ENCODE results near the gene MARCHF5. TPM values are rescaled to one million over a fixed set of nuclear protein-coding genes. Genes with fewer than 3 reads are reported as not detected.
A peak's percentile ranks its signal among the peaks of the same experiment; 100 is the strongest.
"Not testable (repeated sequence)": the region's sequence is repeated elsewhere in the genome, so short reads cannot be mapped to it uniquely, and the experiment has no call there.

Gene MARCHF5
- total RNA-seq, 6 experiments from 2014 or later = 36.2 to 48.2 (median 41.2) TPM

DNA sequence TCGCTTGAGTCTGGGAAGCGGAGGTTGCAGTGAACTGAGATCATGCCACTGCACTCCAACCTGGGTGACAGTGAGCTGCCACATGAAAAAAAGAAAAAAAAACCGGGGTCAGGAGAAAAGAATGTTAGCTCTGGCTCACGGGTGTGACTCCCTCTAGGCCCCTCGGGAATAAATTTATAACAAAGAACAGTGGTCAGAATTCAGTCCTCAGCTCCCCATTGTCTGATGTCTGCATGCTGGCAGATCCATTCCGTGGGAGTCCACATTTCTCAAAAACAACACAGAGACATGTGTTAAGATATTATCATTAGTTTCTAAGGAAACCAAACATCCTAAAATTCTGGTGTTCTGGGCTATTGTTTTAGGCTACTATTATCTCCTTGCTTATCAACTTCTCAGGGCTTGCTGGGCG, 90.6 kb downstream of the MARCHF5 start:
- TF ChIP-seq, protein P1, sequence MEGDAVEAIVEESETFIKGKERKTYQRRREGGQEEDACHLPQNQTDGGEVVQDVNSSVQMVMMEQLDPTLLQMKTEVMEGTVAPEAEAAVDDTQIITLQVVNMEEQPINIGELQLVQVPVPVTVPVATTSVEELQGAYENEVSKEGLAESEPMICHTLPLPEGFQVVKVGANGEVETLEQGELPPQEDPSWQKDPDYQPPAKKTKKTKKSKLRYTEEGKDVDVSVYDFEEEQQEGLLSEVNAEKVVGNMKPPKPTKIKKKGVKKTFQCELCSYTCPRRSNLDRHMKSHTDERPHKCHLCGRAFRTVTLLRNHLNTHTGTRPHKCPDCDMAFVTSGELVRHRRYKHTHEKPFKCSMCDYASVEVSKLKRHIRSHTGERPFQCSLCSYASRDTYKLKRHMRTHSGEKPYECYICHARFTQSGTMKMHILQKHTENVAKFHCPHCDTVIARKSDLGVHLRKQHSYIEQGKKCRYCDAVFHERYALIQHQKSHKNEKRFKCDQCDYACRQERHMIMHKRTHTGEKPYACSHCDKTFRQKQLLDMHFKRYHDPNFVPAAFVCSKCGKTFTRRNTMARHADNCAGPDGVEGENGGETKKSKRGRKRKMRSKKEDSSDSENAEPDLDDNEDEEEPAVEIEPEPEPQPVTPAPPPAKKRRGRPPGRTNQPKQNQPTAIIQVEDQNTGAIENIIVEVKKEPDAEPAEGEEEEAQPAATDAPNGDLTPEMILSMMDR (IDR thresholded peaks at IDR 0.05) = no peak
- H3K9me3 Mint-ChIP-seq = no peaks in the 10 kb centered on the region
- H3K27ac Mint-ChIP-seq = no peak overlapping the region
- no peaks in the 10 kb centered on the region for H3K36me3 Mint-ChIP-seq (ENCODE audit: low read depth)
- H3K4me3 Mint-ChIP-seq = no peak overlapping the region
- H3K27me3 Mint-ChIP-seq (ENCODE audit: insufficient read depth) = peaks cover 19% of the 10 kb centered on the region
- no peaks in the 10 kb centered on the region for H3K4me1 Mint-ChIP-seq (ENCODE audit: low read depth)
- DNase-seq = no peak

DNA sequence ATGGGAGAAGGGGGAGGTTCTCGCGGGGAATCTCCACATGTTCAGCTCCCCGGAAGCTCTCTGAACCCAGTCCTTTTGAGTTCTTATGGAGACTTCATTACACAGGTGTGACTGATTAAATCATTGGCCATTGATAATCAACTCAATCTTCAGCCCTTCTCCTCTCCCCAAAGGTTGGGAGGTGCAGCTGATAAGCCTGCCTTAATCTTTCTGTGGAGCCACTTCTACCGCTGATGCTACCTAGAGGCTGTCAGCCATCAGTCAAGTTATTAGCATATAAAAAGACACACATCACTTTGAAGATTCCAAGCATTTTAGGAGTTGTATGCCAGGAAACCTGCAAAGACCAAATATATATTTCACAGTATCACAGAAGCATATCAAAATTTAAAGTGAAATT, 91.7 kb downstream of the MARCHF5 start:
- Mint-ChIP-seq H3K36me3 (ENCODE audit: low read depth) (no peaks in the 10 kb centered on the region), H3K9me3 (no peaks in the 10 kb centered on the region), H3K4me1 (ENCODE audit: low read depth) (no peaks in the 10 kb centered on the region), H3K27me3 (ENCODE audit: insufficient read depth) (peaks cover 19% of the 10 kb centered on the region), H3K4me3 (no peak overlapping the region), H3K27ac (no peak overlapping the region)
- TF ChIP-seq, protein P1 (IDR thresholded peaks at IDR 0.05) = no peak
- no peak for DNase-seq

DNA sequence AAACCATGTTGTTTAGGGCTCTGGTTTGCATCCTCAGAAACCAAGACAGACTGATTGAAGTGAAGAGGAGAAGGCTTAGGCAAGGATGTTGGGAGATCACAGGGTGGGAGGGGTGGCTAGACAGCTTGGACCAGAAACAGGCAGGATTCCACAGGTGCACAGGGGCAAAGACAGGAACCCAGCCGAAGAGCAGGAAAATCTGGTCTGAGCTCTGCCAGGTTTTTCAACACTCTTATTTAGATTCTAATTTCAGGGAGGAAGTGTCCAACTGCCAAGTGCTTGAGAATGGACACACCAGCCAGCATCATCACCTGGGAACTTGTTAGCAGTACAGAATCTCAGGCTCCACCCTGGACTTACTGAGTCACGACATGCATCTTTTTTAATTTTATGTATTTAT, 93.8 kb downstream of the MARCHF5 start:
- H3K27me3 Mint-ChIP-seq (ENCODE audit: insufficient read depth) = peaks cover 5% of the 10 kb centered on the region
- H3K36me3 Mint-ChIP-seq (ENCODE audit: low read depth) = no peaks in the 10 kb centered on the region
- no peaks in the 10 kb centered on the region for H3K4me1 Mint-ChIP-seq (ENCODE audit: low read depth)
- no peak for DNase-seq
- no peak overlapping the region for H3K27ac Mint-ChIP-seq
- no peaks in the 10 kb centered on the region for H3K9me3 Mint-ChIP-seq
- TF ChIP-seq, protein P1 (IDR thresholded peaks at IDR 0.05) = no peak
- no peak overlapping the region for H3K4me3 Mint-ChIP-seq

DNA sequence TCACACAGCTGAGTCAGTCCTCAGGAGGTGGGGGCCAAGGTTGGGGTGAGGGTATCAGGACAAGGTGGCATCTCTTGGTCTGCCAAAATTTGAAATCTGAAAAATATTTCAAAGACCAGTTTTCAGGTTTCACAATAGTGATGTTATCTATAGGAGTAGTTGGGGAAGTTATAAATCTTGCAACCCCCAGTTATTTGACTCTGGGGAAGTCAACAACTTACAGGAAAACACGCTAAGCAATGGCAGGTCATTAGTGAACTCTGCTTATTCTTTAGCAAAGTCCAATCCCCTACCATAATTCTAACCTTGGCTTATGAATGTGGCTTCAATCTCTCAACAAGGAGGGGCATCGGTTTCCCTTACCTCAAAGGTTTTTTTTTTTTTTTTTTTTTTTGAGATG, 94.9 kb downstream of the MARCHF5 start:
- Mint-ChIP-seq H3K27ac (no peak overlapping the region), H3K4me3 (no peak overlapping the region), H3K36me3 (ENCODE audit: low read depth) (no peaks in the 10 kb centered on the region), H3K27me3 (ENCODE audit: insufficient read depth) (peaks cover 7% of the 10 kb centered on the region), H3K9me3 (no peaks in the 10 kb centered on the region), H3K4me1 (ENCODE audit: low read depth) (no peaks in the 10 kb centered on the region)
- TF ChIP-seq, protein P1 (IDR thresholded peaks at IDR 0.05) = no peak
- no peak for DNase-seq

DNA sequence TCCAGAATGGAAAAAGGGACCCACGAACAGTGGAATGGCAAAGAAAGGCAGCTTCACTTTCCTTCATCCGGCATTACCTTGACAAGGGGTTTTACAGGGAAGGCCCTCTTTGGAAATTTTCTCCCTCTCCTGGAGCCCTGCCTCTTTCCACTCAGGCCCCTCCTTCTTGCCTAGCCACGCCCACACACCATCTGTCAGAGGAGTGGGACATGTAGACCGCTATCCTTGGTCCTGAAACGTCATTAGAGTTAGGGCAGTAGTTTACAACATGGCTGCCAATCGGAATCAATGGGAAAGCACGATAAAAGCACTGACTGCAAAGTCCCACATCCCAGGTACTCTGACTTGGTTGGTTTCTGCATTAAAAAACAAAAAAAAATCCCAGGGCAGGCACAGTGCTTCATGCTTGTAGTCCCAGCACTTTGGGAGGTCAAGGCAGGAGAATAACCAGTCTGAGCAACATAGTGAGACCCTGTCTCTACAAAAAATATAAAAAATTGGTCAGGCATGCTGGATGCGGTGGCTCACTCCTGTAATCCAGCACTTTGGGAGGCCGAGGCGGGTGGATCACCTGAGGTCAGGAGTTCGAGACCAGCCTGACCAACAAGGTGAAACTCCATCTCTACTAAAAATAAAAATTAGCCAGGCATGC, 96.4 kb downstream of the MARCHF5 start:
- TF ChIP-seq, protein P1 (IDR thresholded peaks at IDR 0.05) = no peak
- Mint-ChIP-seq H3K9me3 (no peaks in the 10 kb centered on the region), H3K36me3 (ENCODE audit: low read depth) (no peaks in the 10 kb centered on the region), H3K27me3 (ENCODE audit: insufficient read depth) (peaks cover 4% of the 10 kb centered on the region), H3K27ac (no peak overlapping the region), H3K4me3 (no peak overlapping the region), H3K4me1 (ENCODE audit: low read depth) (no peaks in the 10 kb centered on the region)
- peak; percentile 18 for DNase-seq

DNA sequence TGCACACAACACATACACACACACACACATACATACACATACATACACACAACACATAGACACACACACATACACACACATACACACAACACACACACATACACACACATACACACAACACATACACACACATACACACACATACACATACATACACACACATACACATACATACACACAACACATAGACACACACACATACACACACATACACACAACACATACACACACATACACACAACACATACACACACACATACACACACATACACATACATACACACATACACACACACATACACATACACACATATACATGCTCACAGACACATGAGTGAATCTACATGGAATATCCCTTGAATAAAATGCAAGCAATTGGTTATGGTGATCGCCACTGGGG, 102.2 kb downstream of the MARCHF5 start:
- H3K27ac Mint-ChIP-seq; H3K4me1 Mint-ChIP-seq (ENCODE audit: low read depth); H3K27me3 Mint-ChIP-seq (ENCODE audit: insufficient read depth); H3K9me3 Mint-ChIP-seq; DNase-seq; H3K36me3 Mint-ChIP-seq (ENCODE audit: low read depth); H3K4me3 Mint-ChIP-seq: not testable (repeated sequence)

Measured in HFFc6 (cell line).